ENCODE measurements around the gene ZNF292. TPM values are rescaled to one million over a fixed set of nuclear protein-coding genes. Genes with fewer than 3 reads are reported as not detected.

ZNF292 gene
- total and polyA plus RNA-seq, 10 of the 15 experiments (the other 5 are each of a cell fraction or from before 2014, with no cell fraction given): 11.1 to 57.6 (median 30.6) TPM

GRCh38 chr6:87155842-87156815 lies 764 bp downstream of the ZNF292 start:
- Histone ChIP-seq H3K79me2 (ENCODE audit: control insufficient read depth, insufficient read depth, low read length) (peaks cover 92% of the 10 kb centered on the region), H3K9ac (ENCODE audit: control insufficient read depth, insufficient read depth, low read length) (peak overlapping the region; percentile 78), H3K27ac (ENCODE audit: control insufficient read depth, insufficient read depth) (peak overlapping the region; percentile 92), H3K4me3 (peak overlapping the region; percentile 96), H3K4me1 (ENCODE audit: control insufficient read depth, insufficient read depth, low read length) (peaks cover 3% of the 10 kb centered on the region; the same call in 1 of the 2 replicates), H3K9me3 (replicated peaks; ENCODE audit: control insufficient read depth, insufficient read depth, low read length) (no peaks in the 10 kb centered on the region), H2AFZ (ENCODE audit: control insufficient read depth, low read depth, low read length) (peak overlapping the region; percentile 90), H3K27me3 (replicated peaks in 1 of 2; ENCODE audit: control insufficient read depth in 2 of 2, insufficient read depth in 2 of 2, low read length in 1 of 2) (no peaks in the 10 kb centered on the region), H4K20me1 (ENCODE audit: control insufficient read depth, insufficient read depth) (no peaks in the 10 kb centered on the region; the same call in 1 of the 2 replicates), H3K4me2 (ENCODE audit: control insufficient read depth, insufficient read depth) (peak overlapping the region; percentile 89), H3K36me3 (ENCODE audit: control insufficient read depth in 2 of 2, insufficient read depth in 2 of 2, low read length in 1 of 2) (0 out of 4 replicates have a peak, but pooled peaks cover 0 to 4% of the 10 kb centered on the region in 2 experiments)
- SMC1A ChIA-PET (ENCODE audit: uncharacterized antibody, unreplicated experiment): interaction anchor here (0.8 to 4.0 kb wide), 10 partner anchors 10 to 110 kb away, joined by 3 to 37 read pairs (median 6); no protein-coding TSS in a partner anchor
- TSS peak; percentile 71 for BruUV-seq (replicated peaks)
- RAD21 ChIA-PET (ENCODE audit: unreplicated experiment): interaction anchor here (0.6 to 2.9 kb wide), 9 partner anchors 15 to 81 kb away, joined by 3 to 12 read pairs (median 5); no protein-coding TSS in a partner anchor
- CTCF ChIA-PET: interaction anchor here (0.7 to 1.9 kb wide), 8 partner anchors 12 to 77 kb away, joined by 3 to 6 read pairs (median 4); no protein-coding TSS in a partner anchor
- POLR2A ChIA-PET: interaction anchor here (0.6 to 1.5 kb wide), 8 partner anchors 9 to 200 kb away, joined by 3 to 6 read pairs (median 3); no protein-coding TSS in a partner anchor
- intact Hi-C loops (cut with micrococcal nuclease; ENCODE audit: unreplicated experiment): loop anchor here (1.0 to 10.0 kb wide), 5 partner anchors 40 to 1481 kb away; partner anchors contain the start of genes AKIRIN2, GJB7 and SMIM8
- under 1% methylated on average over 30 of the region's 43 CpGs for WGBS (ENCODE audit: insufficient coverage, insufficient replicate concordance, low lambda C conversion rate, missing lambda C conversion rate)
- FAIRE-seq (peak; percentile 27), DNase-seq (ENCODE audit: low read depth, low spot score) (no peak), ATAC-seq (peak; percentile 6)
- TF ChIP-seq MTA2 (IDR thresholded peaks at IDR 0.05; ENCODE audit: low read depth) (no peak), EGR1 (IDR thresholded peaks at IDR 0.05; ENCODE audit: borderline replicate concordance in 1 of 2, low read depth in 2 of 2, low read length in 2 of 2) (peak in 1 of 2 experiments; percentile 73; a peak in 1 of 3 replicates), GATAD2B (conservative IDR thresholded peaks at IDR 0.05; ENCODE audit: low read depth) (peak; percentile 70), IKZF1 (conservative IDR thresholded peaks at IDR 0.05) (peak; percentile 21; the same call in 1 of the 2 replicates), RELB (IDR thresholded peaks at IDR 0.05; ENCODE audit: low read depth) (peak; percentile 62; the same call in 1 of the 2 replicates), CBX5 (IDR thresholded peaks at IDR 0.05; ENCODE audit: low read depth) (0 out of 2 replicates have a peak, but pooled peaks have one; percentile 33), NKRF (conservative IDR thresholded peaks at IDR 0.05) (0 out of 2 replicates have a peak, but pooled peaks have one; percentile 21), IKZF2 (IDR thresholded peaks at IDR 0.05) (peak in 1 of 2 experiments; percentile 52; a peak in 2 of 4 replicates), MLLT1 (IDR thresholded peaks at IDR 0.05) (peak; percentile 54), ZZZ3 (IDR thresholded peaks at IDR 0.05; ENCODE audit: control insufficient read depth, insufficient read length, low read depth) (no peak), RUNX3 (IDR thresholded peaks at IDR 0.05; ENCODE audit: low read length) (peak; percentile 90), BCL11A (IDR thresholded peaks at IDR 0.05; ENCODE audit: low read depth, low read length) (no peak), FOXK2 (IDR thresholded peaks at IDR 0.05) (no peak), POLR2A (IDR thresholded peaks at IDR 0.05; ENCODE audit: low read depth, low read length) (no peak)
- in situ Hi-C loops (cut with MboI): loop anchor here (25.0 kb wide), 1 partner anchor 1519 kb away; the partner anchor contains the start of gene SYNCRIP
